Activated CD4-positive, alpha-beta T cell treated with anti-CD3 and anti-CD28 coated beads for 24 hours (primary cell): Measurements from ENCODE around the gene TPSAB1.
"Not testable (repeated sequence)": the region's sequence is repeated elsewhere in the genome, so short reads cannot be mapped to it uniquely, and the experiment has no call there.

Source experiments
- DNase-seq, 2 donors: peaks; one replicate each; pipeline ENCODE4 v3.0.0-alpha.2; 2020; ENCODE audit warnings: low read depth in 2 of 2

Gene TPSAB1

GRCh38 chr16:1223355-1224214, 16.9 kb upstream of the TPSAB1 start:
- no peak for DNase-seq

- DNase-seq = no peak
Observed at GRCh38 chr16:1224558-1224957, 15.9 kb upstream of the TPSAB1 start.

GRCh38 chr16:1225051-1225451, 15.5 kb upstream of the TPSAB1 start, which contains the start of gene TPSG1:
Gene TPSG1, minus strand, starts transcription at chr16:1225268. Its CDS starts 16 bp downstream, at chr16:1225252.
- no peak for DNase-seq

- not testable (repeated sequence) for DNase-seq
Observed at GRCh38 chr16:1225728-1226311, 14.7 kb upstream of the TPSAB1 start.

- DNase-seq = not testable (repeated sequence)
Observed at GRCh38 chr16:1226692-1227091, 13.8 kb upstream of the TPSAB1 start.

GRCh38 chr16:1228227-1228626, 12.3 kb upstream of the TPSAB1 start:
- not testable (repeated sequence) for DNase-seq

DNA sequence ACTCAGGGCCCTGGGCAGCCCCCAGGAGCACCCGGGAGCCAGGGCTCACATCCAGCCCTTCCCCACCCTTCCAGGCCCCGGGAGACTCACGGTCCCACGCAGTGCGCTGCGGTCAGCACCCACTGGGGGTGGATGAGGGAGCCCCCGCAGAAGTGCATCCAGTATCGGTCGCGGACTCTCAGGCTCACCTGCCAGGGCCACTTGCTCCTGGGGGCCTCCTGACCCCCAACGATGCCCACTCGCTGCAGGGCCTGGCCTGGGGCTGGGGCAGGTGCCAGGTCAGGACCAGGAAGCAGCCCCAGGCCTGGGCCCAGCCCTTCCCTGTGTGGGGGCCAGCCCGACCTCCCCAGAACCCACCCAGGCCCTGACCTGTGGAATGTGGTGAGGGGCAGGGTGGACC, 11.0 kb upstream of the TPSAB1 start:
- DNase-seq = not testable (repeated sequence)

DNA sequence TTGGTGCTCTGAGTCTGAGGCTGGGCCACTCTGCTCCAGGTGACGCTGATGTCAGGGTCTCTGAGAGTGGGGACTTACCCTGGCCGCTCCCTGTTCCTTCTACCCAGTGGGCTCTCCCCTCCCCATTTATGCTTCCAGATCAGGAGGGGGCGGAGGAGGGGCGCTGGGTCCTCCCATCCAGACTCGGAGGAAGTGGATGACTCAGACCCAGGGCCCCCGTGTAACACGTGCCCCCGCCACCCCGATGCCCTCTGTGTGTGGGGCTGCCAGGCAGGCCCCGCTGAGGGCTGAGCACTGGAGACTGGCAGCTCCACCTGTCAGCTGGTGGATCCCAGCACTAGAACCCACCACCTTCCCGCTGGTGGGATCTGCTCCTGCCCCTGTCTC, 10.4 kb upstream of the TPSAB1 start, which contains the start of gene TPSB2:
Gene TPSB2, minus strand, starts transcription at position 101 of the 387 bp plus-strand sequence. CDS start 233 bp downstream, outside the sequence.
- DNase-seq = not testable (repeated sequence)

GRCh38 chr16:1230471-1231212, 9.9 kb upstream of the TPSAB1 start:
- DNase-seq = not testable (repeated sequence)

GRCh38 chr16:1231301-1231700, 9.2 kb upstream of the TPSAB1 start:
- DNase-seq = not testable (repeated sequence)

GRCh38 chr16:1232049-1232748, 8.3 kb upstream of the TPSAB1 start:
- not testable (repeated sequence) for DNase-seq

- DNase-seq = not testable (repeated sequence)
Observed at GRCh38 chr16:1236659-1237058, 3.8 kb upstream of the TPSAB1 start.

DNA sequence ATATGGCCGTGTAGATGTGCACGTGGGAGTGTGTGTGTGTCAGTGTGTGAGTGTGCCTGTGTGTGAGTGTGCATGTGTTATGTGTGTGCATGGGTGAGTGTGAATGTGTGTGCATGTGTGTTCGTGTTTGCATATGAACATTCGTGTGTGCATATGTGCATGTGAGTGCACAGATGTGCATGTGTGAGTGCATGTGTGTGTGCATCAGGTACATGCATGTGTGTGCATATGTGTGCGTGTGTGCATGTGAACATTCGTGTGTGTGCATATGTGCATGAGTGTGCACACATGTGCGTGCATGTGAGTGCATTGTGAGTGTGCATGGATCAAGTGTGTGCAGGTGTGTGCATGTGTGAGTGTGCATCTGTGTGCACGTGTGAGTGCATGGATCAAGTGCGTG, 2.5 kb upstream of the TPSAB1 start:
- no peak for DNase-seq

DNA sequence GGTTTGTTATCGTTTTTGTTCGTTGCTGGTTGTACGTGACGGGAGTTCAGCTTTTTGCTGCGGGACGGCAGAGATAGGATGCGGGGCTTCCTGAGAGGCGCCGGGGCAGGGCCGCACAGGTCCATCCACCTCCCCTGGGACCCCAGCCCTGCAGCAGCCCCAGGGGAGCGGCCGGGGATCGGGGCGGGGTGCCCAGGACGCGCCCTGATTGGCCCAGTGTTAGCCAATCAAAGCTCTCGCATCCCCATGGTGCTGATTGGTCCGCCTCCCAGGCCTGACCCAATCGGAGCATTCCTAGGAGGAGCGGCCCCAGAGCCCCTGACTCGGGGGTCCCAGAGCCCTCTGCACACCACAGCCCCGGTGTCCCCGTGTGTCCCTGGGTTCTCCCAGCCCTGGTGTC, 1.6 kb upstream of the TPSAB1 start:
- DNase-seq = not testable (repeated sequence)

- not testable (repeated sequence) for DNase-seq
Observed at GRCh38 chr16:1239575-1239974, 930 bp upstream of the TPSAB1 start.

DNA sequence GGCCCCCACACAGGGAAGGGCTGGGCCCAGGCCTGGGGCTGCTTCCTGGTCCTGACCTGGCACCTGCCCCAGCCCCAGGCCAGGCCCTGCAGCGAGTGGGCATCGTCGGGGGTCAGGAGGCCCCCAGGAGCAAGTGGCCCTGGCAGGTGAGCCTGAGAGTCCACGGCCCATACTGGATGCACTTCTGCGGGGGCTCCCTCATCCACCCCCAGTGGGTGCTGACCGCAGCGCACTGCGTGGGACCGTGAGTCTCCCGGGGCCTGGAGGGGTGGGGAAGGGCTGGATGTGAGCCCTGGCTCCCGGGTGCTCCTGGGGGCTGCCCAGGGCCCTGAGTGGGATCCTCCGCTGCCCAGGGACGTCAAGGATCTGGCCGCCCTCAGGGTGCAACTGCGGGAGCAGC, 576 bp downstream of the TPSAB1 start:
- not testable (repeated sequence) for DNase-seq

DNA sequence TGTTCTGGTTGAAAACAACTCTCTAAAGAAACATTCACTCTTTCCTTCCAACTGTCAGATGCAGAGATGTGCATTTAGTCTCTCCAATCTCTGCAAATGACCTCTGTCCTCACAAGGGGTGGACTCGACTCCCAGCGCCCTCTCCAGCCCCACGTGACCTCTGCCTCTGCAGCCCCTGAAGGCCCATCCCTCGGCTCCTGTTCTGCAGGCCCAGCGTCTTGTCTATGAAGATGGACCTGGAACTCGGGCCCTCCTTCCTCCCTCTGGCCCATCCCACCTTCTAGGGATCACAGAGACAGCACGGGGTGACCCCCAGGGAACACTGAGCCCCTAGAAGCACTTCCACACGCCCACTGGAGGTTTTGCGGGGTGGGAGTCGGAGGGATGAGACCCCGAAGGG, 2.9 kb downstream of the TPSAB1 start:
- not testable (repeated sequence) for DNase-seq

DNA sequence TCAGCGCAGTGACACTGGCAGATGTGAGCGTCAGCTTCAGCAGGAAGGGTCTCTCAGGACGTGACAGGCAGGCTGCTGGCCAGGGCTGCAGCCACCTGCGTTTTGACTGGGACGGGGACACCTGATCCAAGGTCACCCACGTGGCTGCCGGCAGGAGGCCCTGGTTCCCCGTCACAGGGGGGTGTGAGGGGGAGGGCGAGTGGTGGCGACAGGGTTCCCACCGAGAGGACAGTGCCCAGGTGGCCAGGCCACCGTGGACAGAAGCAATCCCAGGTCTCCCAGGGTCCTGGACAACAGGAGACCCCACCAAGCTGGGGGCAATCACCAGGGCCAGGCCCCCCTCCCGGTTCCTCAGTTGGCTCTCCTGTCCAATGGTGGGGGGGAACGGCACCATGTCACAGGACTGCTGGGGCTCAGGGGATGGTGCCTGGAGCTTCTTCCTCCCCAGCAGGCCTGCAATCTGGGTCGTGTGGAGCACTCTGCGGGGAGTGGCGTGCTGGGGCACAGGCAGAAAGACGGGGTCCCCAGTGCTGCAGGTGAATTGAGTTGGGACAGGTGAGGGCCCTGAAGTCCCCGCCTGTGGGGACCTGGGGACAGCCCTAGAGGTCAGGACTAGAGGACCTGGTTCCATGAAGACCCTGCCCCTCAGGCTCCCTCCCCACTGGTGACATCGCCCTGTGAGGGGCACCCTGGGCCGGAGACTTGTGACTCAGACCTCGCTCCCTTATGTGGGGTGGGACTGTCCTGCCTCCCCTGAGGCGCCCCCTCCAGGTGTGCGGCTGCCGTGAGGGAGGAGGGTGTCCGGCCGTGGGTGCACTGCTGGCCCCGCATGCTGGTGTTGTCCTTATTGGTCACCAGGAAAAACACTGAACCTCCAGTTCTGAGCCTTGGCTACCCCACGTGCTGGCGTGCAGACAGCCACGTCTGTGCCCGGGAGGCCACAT, 3.7 kb downstream of the TPSAB1 start:
- DNase-seq = not testable (repeated sequence)

- DNase-seq = no peak
Observed at GRCh38 chr16:1244881-1245280, 4.4 kb downstream of the TPSAB1 start.

DNA sequence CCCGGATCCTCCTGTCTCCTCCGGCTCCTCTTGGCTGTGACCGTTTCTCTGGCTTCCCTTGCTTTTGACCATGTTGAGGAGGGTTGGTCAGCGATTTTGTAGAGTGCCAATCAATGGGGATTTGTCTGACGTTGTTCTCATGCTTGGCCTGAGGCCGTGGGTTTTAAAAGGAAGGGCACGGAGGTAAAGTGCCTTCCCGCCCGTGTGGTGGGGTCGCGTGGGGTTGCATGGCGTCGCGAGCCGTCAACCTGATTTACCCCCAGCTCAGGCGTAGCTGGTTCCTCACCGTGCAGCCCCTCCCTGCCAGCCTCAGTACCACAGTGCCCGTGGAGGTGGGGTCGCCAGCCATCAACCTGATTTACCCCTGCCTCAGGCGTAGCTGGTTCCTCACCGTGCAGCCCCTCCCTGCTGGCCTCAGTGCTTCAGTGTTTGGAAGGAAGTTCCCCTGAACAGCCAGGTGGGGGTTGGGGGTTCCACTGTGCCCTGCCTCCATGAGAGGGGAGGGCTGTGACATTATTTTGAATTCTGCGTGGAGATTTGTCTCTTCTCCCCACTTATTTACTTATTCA, 5.0 kb downstream of the TPSAB1 start:
- DNase-seq = no peak
